ENCODE results near the gene RABGGTA.
A peak's percentile ranks its signal among the peaks of the same experiment; 100 is the strongest.

RABGGTA gene

GRCh38 chr14:24251880-24252288 is 19.5 kb downstream of the RABGGTA start:
- Histone ChIP-seq H3K27ac (ENCODE audit: low read depth, low read length) (peak overlapping the region; percentile 1), H3K4ac (ENCODE audit: low read depth, low read length) (no peak overlapping the region), H3K18ac (ENCODE audit: low read length) (no peak overlapping the region), H3K4me3 (ENCODE audit: low read depth, low read length) (no peak overlapping the region), H3K27me3 (ENCODE audit: insufficient read depth, low read length) (no peaks in the 10 kb centered on the region), H3K4me2 (ENCODE audit: low read length) (no peak overlapping the region), H2BK5ac (ENCODE audit: low read depth, low read length, poor library complexity) (no peak overlapping the region), H4K8ac (ENCODE audit: low read depth, low read length) (no peak overlapping the region), H3K23ac (ENCODE audit: low read length) (no peak overlapping the region), H3K14ac (ENCODE audit: low read length) (no peak overlapping the region), H3K36me3 (ENCODE audit: control insufficient read depth in 1 of 2, insufficient read depth in 2 of 2, low read length in 2 of 2) (peaks cover 53 to 61% of the 10 kb centered on the region in 2 experiments), H3K9me3 (ENCODE audit: insufficient read depth, low read depth, low read length) (peaks cover 1% of the 10 kb centered on the region), H4K91ac (ENCODE audit: low read depth, low read length) (peak overlapping the region; percentile 53), H2BK12ac (ENCODE audit: low read length) (no peak overlapping the region), H3K79me2 (ENCODE audit: control insufficient read depth, insufficient read depth, low read length, poor library complexity) (no peaks in the 10 kb centered on the region), H2BK120ac (ENCODE audit: insufficient read depth, low read length, poor library complexity) (no peak overlapping the region), H3K79me1 (ENCODE audit: low read length) (peaks cover 3% of the 10 kb centered on the region), H2AK5ac (ENCODE audit: low read length) (no peak overlapping the region), H3K9ac (ENCODE audit: low read length) (no peak overlapping the region), H2AFZ (ENCODE audit: insufficient read depth, low read length, poor library complexity) (no peak overlapping the region), H3K4me1 (ENCODE audit: control insufficient read depth in 1 of 2, insufficient read depth in 2 of 2, low read length in 2 of 2) (peaks cover 3 to 4% of the 10 kb centered on the region in 2 experiments), H4K12ac (ENCODE audit: low read depth, low read length) (no peak overlapping the region)
- no CpG with 5 or more reads among the region's 1 CpG for WGBS (ENCODE audit: extremely low coverage, insufficient coverage, insufficient read length)
- peak in 1 of 2 donors; percentile 18 for DNase-seq

- H3K4ac ChIP-seq (ENCODE audit: low read depth, low read length), result no peak overlapping the region
- H2BK12ac ChIP-seq (ENCODE audit: low read length), result no peak overlapping the region
- H4K8ac ChIP-seq (ENCODE audit: low read depth, low read length), result no peak overlapping the region
- H3K18ac ChIP-seq (ENCODE audit: low read length), result no peak overlapping the region
- no peaks in the 10 kb centered on the region for H3K9me3 ChIP-seq (ENCODE audit: insufficient read depth, low read depth, low read length)
- no peaks in the 10 kb centered on the region for H3K79me2 ChIP-seq (ENCODE audit: control insufficient read depth, insufficient read depth, low read length, poor library complexity)
- H3K14ac ChIP-seq (ENCODE audit: low read length), result no peak overlapping the region
- H2AFZ ChIP-seq (ENCODE audit: insufficient read depth, low read length, poor library complexity), result no peak overlapping the region
- H3K36me3 ChIP-seq (ENCODE audit: control insufficient read depth in 1 of 2, insufficient read depth in 2 of 2, low read length in 2 of 2), result peaks cover 42 to 49% of the 10 kb centered on the region in 2 experiments
- H3K79me1 ChIP-seq (ENCODE audit: low read length), result peaks cover 3% of the 10 kb centered on the region
- H2BK120ac ChIP-seq (ENCODE audit: insufficient read depth, low read length, poor library complexity), result no peak overlapping the region
- no peak overlapping the region for H4K91ac ChIP-seq (ENCODE audit: low read depth, low read length)
- no peak overlapping the region for H2BK5ac ChIP-seq (ENCODE audit: low read depth, low read length, poor library complexity)
- DNase-seq, result no peak
- no peak overlapping the region for H3K4me3 ChIP-seq (ENCODE audit: low read depth, low read length)
- peaks cover 3 to 4% of the 10 kb centered on the region in 2 experiments for H3K4me1 ChIP-seq (ENCODE audit: control insufficient read depth in 1 of 2, insufficient read depth in 2 of 2, low read length in 2 of 2)
- H3K27ac ChIP-seq (ENCODE audit: low read depth, low read length), result no peak overlapping the region
- H2AK5ac ChIP-seq (ENCODE audit: low read length), result no peak overlapping the region
- H3K4me2 ChIP-seq (ENCODE audit: low read length), result no peak overlapping the region
- H3K9ac ChIP-seq (ENCODE audit: low read length), result no peak overlapping the region
- H4K12ac ChIP-seq (ENCODE audit: low read depth, low read length), result no peak overlapping the region
- H3K23ac ChIP-seq (ENCODE audit: low read length), result no peak overlapping the region
- WGBS (ENCODE audit: extremely low coverage, insufficient coverage, insufficient read length), result no CpG with 5 or more reads among the region's 4 CpGs
- H3K27me3 ChIP-seq (ENCODE audit: insufficient read depth, low read length), result no peaks in the 10 kb centered on the region
Observed at GRCh38 chr14:24250354-24250753, 21.0 kb downstream of the RABGGTA start.

GRCh38 chr14:24249230-24250021 is 22.0 kb downstream of the RABGGTA start:
- no peak overlapping the region for H3K4me3 ChIP-seq (ENCODE audit: low read depth, low read length)
- no peak overlapping the region for H4K12ac ChIP-seq (ENCODE audit: low read depth, low read length)
- H3K79me1 ChIP-seq (ENCODE audit: low read length), result peaks cover 3% of the 10 kb centered on the region
- H4K91ac ChIP-seq (ENCODE audit: low read depth, low read length), result no peak overlapping the region
- H3K4ac ChIP-seq (ENCODE audit: low read depth, low read length), result no peak overlapping the region
- no peaks in the 10 kb centered on the region for H3K9me3 ChIP-seq (ENCODE audit: insufficient read depth, low read depth, low read length)
- no peak overlapping the region for H3K27ac ChIP-seq (ENCODE audit: low read depth, low read length)
- no peaks in the 10 kb centered on the region for H3K79me2 ChIP-seq (ENCODE audit: control insufficient read depth, insufficient read depth, low read length, poor library complexity)
- no peak overlapping the region for H2BK5ac ChIP-seq (ENCODE audit: low read depth, low read length, poor library complexity)
- H3K9ac ChIP-seq (ENCODE audit: low read length), result no peak overlapping the region
- H3K4me2 ChIP-seq (ENCODE audit: low read length), result no peak overlapping the region
- H2AK5ac ChIP-seq (ENCODE audit: low read length), result no peak overlapping the region
- no peaks in the 10 kb centered on the region for H3K27me3 ChIP-seq (ENCODE audit: insufficient read depth, low read length)
- no peak overlapping the region for H3K14ac ChIP-seq (ENCODE audit: low read length)
- peaks cover 3 to 4% of the 10 kb centered on the region in 2 experiments for H3K4me1 ChIP-seq (ENCODE audit: control insufficient read depth in 1 of 2, insufficient read depth in 2 of 2, low read length in 2 of 2)
- peaks cover 33 to 40% of the 10 kb centered on the region in 2 experiments for H3K36me3 ChIP-seq (ENCODE audit: control insufficient read depth in 1 of 2, insufficient read depth in 2 of 2, low read length in 2 of 2)
- no peak overlapping the region for H3K18ac ChIP-seq (ENCODE audit: low read length)
- no peak overlapping the region for H2BK12ac ChIP-seq (ENCODE audit: low read length)
- no peak for DNase-seq
- H4K8ac ChIP-seq (ENCODE audit: low read depth, low read length), result no peak overlapping the region
- no peak overlapping the region for H2AFZ ChIP-seq (ENCODE audit: insufficient read depth, low read length, poor library complexity)
- no peak overlapping the region for H3K23ac ChIP-seq (ENCODE audit: low read length)
- H2BK120ac ChIP-seq (ENCODE audit: insufficient read depth, low read length, poor library complexity), result no peak overlapping the region
- no CpG with 5 or more reads among the region's 13 CpGs for WGBS (ENCODE audit: extremely low coverage, insufficient coverage, insufficient read length)

- H4K91ac ChIP-seq (ENCODE audit: low read depth, low read length), result no peak overlapping the region
- no peak overlapping the region for H3K18ac ChIP-seq (ENCODE audit: low read length)
- no peak overlapping the region for H3K23ac ChIP-seq (ENCODE audit: low read length)
- no peak overlapping the region for H3K4me2 ChIP-seq (ENCODE audit: low read length)
- H3K79me1 ChIP-seq (ENCODE audit: low read length), result peaks cover 8% of the 10 kb centered on the region
- H3K14ac ChIP-seq (ENCODE audit: low read length), result no peak overlapping the region
- no peak overlapping the region for H2AFZ ChIP-seq (ENCODE audit: insufficient read depth, low read length, poor library complexity)
- H3K79me2 ChIP-seq (ENCODE audit: control insufficient read depth, insufficient read depth, low read length, poor library complexity), result peaks cover 1% of the 10 kb centered on the region
- H3K27ac ChIP-seq (ENCODE audit: low read depth, low read length), result no peak overlapping the region
- H3K4ac ChIP-seq (ENCODE audit: low read depth, low read length), result no peak overlapping the region
- H2BK5ac ChIP-seq (ENCODE audit: low read depth, low read length, poor library complexity), result no peak overlapping the region
- 100% methylated on average over 2 of the region's 7 CpGs for WGBS (ENCODE audit: extremely low coverage, insufficient coverage, insufficient read length)
- DNase-seq, result no peak
- H3K9me3 ChIP-seq (ENCODE audit: insufficient read depth, low read depth, low read length), result no peaks in the 10 kb centered on the region
- H2BK12ac ChIP-seq (ENCODE audit: low read length), result no peak overlapping the region
- peaks cover 22 to 23% of the 10 kb centered on the region in 2 experiments for H3K36me3 ChIP-seq (ENCODE audit: control insufficient read depth in 1 of 2, insufficient read depth in 2 of 2, low read length in 2 of 2)
- no peak overlapping the region for H4K8ac ChIP-seq (ENCODE audit: low read depth, low read length)
- H2BK120ac ChIP-seq (ENCODE audit: insufficient read depth, low read length, poor library complexity), result no peak overlapping the region
- H3K4me3 ChIP-seq (ENCODE audit: low read depth, low read length), result no peak overlapping the region
- H3K9ac ChIP-seq (ENCODE audit: low read length), result no peak overlapping the region
- peaks cover 7 to 9% of the 10 kb centered on the region in 2 experiments for H3K4me1 ChIP-seq (ENCODE audit: control insufficient read depth in 1 of 2, insufficient read depth in 2 of 2, low read length in 2 of 2)
- no peak overlapping the region for H2AK5ac ChIP-seq (ENCODE audit: low read length)
- no peaks in the 10 kb centered on the region for H3K27me3 ChIP-seq (ENCODE audit: insufficient read depth, low read length)
- no peak overlapping the region for H4K12ac ChIP-seq (ENCODE audit: low read depth, low read length)
Observed at GRCh38 chr14:24247422-24247821, 24.0 kb downstream of the RABGGTA start.
